GM12873 (cell line): Measurements from ENCODE around the gene SOS1.

Source experiments
- CTCF ChIP-seq: IDR thresholded peaks from 2 replicates; pipeline ENCODE4 v1.5.1; 2012; ENCODE audit warnings: low read depth, mild to moderate bottlenecking, moderate library complexity, low read length, control low read depth; ENCODE audit not compliant: insufficient read depth; ENCODE audit errors: missing control alignments

Gene SOS1

GRCh38 chr2:39093218-39093898 is 27.5 kb downstream of the SOS1 start:
- no peak for TF ChIP-seq CTCF

- no peak for TF ChIP-seq CTCF
Measured at GRCh38 chr2:39091543-39091942, 29.3 kb downstream of the SOS1 start.

- TF ChIP-seq CTCF: no peak
Measured at GRCh38 chr2:39091063-39091462, 29.8 kb downstream of the SOS1 start.

- no peak for TF ChIP-seq CTCF
Measured at GRCh38 chr2:39080152-39080551, 40.7 kb downstream of the SOS1 start.

- TF ChIP-seq CTCF: no peak
Measured at GRCh38 chr2:39069890-39070465, 50.9 kb downstream of the SOS1 start.

- no peak for TF ChIP-seq CTCF
Measured at GRCh38 chr2:39069136-39069515, 51.7 kb downstream of the SOS1 start.

GRCh38 chr2:39068299-39069135 is 52.3 kb downstream of the SOS1 start:
- no peak for TF ChIP-seq CTCF
